Right hindlimb (tissue), 1 donor: ENCODE results near the gene STAP1.

Experiments
- DNase-seq: peaks from one replicate; pipeline ENCODE4 v3.0.0-alpha.2; 2018

Gene STAP1

DNA sequence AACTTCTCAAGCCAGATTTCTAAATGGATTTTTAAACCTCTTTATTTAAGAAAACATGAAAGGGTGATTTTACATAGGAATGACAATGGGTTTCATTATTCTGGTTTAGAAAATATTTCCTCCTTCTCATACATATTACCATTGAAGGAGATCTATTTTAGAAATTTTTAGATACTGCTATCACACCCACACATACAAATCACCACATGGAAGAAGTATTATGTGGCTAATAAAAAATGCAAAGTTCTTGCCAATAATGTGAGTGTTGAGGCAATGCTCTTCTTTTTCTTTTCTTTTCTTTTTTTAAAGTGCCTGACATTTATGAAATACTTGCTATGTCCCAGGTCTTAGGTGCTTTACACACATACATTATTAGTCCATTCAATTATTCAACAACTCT, 6.8 kb downstream of the STAP1 start:
- DNase-seq, result no peak

DNA sequence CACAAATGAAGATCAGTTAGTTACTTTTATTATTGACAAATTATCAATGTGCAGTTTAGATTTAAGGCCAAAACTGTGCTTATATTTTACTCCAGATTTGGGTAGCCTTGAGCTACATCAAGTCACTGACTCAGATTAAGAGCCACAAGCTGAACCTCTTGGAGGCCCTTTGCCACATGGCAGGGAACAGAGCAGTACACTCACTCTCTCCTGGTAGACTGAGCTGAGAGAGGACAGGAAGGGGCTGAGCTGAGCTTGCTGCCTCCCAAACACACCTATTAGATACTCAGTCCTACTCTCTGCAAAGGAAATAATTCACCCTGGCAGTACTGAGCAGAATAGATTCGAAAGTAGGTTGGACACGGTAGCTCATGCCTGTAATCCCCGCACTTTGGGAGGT, 7.8 kb downstream of the STAP1 start:
- DNase-seq, result no peak

DNA sequence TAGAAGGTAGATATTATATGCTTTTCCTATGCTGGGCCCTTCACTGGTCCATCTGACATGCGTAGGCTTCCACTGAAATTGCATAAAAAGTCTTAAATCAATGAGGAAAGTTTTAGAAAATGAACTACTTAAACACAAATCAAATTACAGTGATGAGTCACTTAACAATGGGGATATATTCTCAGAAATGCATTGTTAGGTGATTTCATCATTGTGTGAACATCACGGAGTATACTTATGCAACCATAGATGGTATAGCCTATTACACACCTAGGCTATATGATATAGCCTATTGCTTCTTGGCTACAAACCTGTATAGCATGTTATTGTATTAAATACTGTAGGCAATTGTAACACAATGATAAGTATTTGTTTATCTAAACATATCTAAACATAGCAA, 10.3 kb downstream of the STAP1 start:
- DNase-seq, result no peak

DNA sequence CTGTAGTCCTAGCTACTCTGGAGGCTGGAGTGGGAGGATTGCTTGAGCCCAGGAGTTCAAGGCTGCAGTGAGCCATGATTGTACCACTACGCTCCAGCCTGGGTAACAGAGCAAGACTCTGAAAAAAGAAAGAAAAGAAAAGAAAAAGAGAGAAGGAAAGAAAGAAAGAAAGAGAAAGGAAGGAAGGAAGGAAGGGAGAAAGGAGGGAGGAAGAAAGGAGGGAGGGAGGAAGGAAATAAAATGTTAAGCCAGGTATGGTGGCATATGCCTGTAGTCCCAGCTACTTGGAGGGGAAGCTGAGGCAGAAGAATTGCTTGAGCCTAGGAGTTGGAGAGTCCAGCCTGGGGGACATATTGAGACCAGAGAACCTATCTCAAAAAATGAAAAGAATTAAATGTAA, 12.0 kb downstream of the STAP1 start:
- DNase-seq, result no peak

- DNase-seq, result no peak
Observed at GRCh38 chr4:67571975-67572374, 13.4 kb downstream of the STAP1 start.

GRCh38 chr4:67573193-67573592, 14.7 kb downstream of the STAP1 start:
- DNase-seq, result no peak

GRCh38 chr4:67575232-67576058, 16.9 kb downstream of the STAP1 start:
- no peak for DNase-seq

GRCh38 chr4:67576059-67576466, 17.5 kb downstream of the STAP1 start:
- DNase-seq, result no peak

- no peak for DNase-seq
Observed at GRCh38 chr4:67576538-67576937, 18.0 kb downstream of the STAP1 start.

DNA sequence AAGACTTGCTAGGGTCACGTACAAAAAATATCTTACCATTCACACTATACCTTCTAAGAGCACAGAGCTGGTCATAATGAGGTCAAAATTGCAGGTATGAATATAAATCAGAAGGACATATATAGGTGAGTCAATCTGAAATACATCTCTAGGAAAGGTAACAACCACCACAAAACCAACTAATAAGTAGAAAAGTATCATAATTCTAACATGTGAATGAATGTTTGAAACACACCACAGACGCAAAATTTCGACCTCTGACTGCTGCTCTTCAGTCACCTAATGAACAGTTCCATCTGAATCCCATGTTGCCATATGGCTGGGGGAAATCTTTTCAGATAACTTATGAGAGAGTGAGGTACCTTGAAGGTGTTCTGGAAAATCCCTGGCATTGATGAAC, 22.1 kb downstream of the STAP1 start:
- DNase-seq, result no peak

- DNase-seq, result no peak
Observed at GRCh38 chr4:67581208-67581857, 22.8 kb downstream of the STAP1 start.

DNA sequence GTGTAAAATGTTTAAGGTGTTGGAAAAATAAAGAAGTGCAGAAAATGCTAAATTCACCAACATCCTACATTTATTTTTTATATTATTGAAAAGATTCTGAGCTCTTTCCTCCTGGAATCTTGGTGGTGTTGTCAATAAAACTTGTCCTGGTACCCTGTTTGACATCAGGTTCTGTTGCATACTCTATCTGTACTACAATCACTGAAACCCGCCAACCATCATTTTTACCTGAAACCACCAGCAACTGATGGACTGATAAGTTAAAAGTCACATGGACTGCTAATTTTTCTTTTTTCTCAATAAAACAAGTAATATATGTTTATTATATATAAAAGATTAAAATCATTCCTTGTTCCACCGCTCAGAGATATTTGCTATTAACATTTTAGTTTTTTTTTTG, 23.4 kb downstream of the STAP1 start:
- no peak for DNase-seq

DNA sequence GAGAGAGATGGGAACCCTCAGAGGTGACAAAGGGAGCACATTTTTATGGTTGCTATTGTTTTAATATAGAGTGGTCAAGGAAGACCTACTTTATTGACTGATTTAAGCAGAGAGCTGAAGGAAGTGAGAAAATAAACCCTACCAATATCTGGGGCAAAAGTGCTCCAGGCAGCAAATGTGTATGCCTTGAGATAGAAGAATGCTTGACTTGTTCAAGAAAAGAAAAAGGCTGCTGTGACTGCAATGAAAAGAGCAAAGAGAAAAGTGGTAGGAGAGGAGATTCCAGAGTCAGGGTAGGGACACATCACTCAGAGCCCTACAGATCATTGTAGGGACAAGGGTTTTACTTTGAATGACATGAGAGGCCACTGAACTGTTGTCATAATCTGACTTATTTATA, 26.0 kb downstream of the STAP1 start:
- no peak for DNase-seq

DNA sequence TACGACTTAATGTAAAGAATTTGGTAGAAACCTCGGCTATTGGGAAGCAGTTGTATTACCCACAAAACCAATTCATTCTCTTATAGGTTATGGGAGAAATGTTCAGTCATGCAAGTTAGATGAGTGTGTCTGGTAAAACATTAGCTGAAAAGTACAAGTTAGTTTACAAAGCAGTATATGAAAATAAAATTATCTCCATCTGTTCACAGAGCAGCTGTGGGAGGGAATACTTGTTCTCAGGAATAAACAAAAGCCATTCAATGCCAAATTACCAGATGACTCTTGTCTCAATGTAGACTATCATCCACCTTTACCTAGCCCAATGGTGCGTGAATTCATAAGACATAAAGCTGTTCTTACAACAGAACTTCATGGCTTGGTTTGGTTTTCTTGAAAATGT, 28.6 kb downstream of the STAP1 start:
- DNase-seq, result no peak

DNA sequence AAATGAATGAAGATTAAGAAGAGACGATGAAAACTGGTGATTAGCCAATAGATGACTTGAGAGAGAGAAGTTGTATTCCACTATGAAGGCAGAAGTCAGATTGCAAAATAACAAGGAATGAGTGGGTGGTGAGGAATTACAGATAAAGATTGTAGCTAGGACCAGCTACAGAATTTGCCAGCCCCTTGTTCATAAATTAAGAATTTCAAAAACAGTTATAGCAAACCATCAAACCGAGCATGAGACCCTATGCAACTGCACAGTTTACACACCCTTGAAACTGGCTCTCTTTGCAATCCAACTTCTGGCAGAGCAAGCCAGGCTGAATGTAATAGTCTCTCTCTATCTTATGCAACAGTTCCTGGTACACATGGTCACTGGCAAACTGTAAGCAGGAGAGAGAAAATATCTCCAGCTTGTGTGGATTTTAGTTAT, 35.2 kb downstream of the STAP1 start:
- DNase-seq, result no peak

GRCh38 chr4:67603310-67604028, 44.9 kb downstream of the STAP1 start:
- no peak for DNase-seq

GRCh38 chr4:67604029-67604381, 45.5 kb downstream of the STAP1 start:
- no peak for DNase-seq

- DNase-seq, result no peak
Observed at GRCh38 chr4:67604749-67605148, 46.2 kb downstream of the STAP1 start.

DNA sequence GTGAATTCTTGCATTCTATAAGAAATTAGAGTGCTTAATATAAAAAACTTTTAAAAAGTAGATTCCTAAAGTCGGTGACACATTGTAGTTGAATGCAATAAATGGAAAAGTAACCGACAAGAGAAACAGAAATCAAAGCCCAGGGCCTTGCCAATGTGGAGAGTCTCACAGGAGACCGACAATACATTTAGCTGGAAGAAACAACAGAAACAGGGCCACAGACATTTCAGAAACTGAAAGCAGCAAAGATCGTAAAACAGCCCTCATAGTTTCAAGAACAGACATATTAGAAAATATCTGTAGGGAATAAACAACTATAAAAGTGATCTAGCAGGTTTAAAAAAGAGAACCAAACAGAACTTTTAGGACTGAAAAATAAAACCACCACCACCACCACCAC, 49.5 kb downstream of the STAP1 start:
- DNase-seq, result no peak

- no peak for DNase-seq
Observed at GRCh38 chr4:67614186-67614585, 55.7 kb downstream of the STAP1 start.

- DNase-seq, result no peak
Observed at GRCh38 chr4:67615119-67615518, 56.6 kb downstream of the STAP1 start.

DNA sequence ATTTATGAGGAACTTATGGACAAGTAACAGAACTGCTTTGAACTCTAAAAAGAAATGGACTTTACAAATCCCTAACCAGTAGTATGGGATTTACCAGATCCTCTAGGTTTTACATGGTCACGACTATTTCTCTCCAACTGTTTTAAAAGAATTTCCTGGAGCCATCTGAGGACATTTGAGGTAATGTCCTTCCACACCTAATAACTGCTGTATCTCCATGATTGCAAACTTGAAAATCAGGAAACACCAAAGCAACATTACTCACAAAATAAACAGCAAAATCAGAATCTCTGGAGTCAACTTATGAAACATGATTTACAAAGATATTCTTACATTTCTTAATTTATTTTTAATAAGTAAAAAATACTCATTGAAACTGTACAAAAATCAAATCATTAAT, 58.0 kb downstream of the STAP1 start:
- no peak for DNase-seq

- no peak for DNase-seq
Observed at GRCh38 chr4:67624939-67625338, 66.4 kb downstream of the STAP1 start.

DNA sequence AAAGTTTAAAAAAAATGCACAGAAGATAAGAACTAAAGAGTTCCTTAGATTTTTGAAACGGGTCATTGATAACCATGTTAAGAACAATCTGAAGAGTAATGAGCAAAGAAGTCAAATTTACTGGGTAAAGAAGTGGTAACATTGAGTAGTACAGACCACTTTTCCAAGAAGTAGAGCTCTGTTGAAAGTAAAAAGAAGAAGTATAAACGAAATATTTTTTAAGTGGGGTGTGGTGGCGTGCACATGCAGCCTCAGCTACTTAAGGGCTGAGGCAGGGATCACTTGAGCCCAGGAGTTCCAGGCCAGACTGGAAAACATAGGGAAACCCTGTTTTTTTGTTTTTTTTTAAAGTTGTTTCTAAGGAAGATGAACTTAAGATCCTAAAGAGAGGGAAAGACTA, 74.0 kb downstream of the STAP1 start:
- DNase-seq, result no peak
